Colon (tissue), 2 donors: ENCODE results near the gene IGF1R.

Experiments
- FAIRE-seq: peaks from 2 replicates; lab custom pipeline; 2012; peaks lifted over from hg19 to GRCh38; lab: Jason Lieb, UNC
- donor health status: control.
- donor health status: control.

Gene IGF1R

GRCh38 chr15:98671060-98672008 lies 23.0 kb downstream of the IGF1R start:
- no peak for FAIRE-seq

- FAIRE-seq: no peak
Measured at GRCh38 chr15:98673133-98673532, 24.8 kb downstream of the IGF1R start.

GRCh38 chr15:98674336-98674735 lies 26.0 kb downstream of the IGF1R start:
- FAIRE-seq: no peak

- FAIRE-seq: no peak
Measured at GRCh38 chr15:98676586-98677270, 28.4 kb downstream of the IGF1R start.

- no peak for FAIRE-seq
Measured at GRCh38 chr15:98677345-98678059, 29.2 kb downstream of the IGF1R start.

- no peak for FAIRE-seq
Measured at GRCh38 chr15:98678484-98678883, 30.1 kb downstream of the IGF1R start.

- FAIRE-seq: no peak
Measured at GRCh38 chr15:98681061-98681460, 32.7 kb downstream of the IGF1R start.

- no peak for FAIRE-seq
Measured at GRCh38 chr15:98682992-98683701, 34.8 kb downstream of the IGF1R start.

- FAIRE-seq: no peak
Measured at GRCh38 chr15:98683831-98684230, 35.5 kb downstream of the IGF1R start.

GRCh38 chr15:98684436-98684835 lies 36.1 kb downstream of the IGF1R start:
- no peak for FAIRE-seq

- FAIRE-seq: no peak
Measured at GRCh38 chr15:98684995-98685525, 36.7 kb downstream of the IGF1R start.

- FAIRE-seq: no peak
Measured at GRCh38 chr15:98686983-98687382, 38.6 kb downstream of the IGF1R start.

- no peak for FAIRE-seq
Measured at GRCh38 chr15:98689431-98689861, 41.1 kb downstream of the IGF1R start.

- FAIRE-seq: no peak
Measured at GRCh38 chr15:98690272-98690950, 42.1 kb downstream of the IGF1R start.

GRCh38 chr15:98692213-98692612 lies 43.9 kb downstream of the IGF1R start:
- FAIRE-seq: no peak

GRCh38 chr15:98694161-98694560 lies 45.8 kb downstream of the IGF1R start:
- FAIRE-seq: no peak

- no peak for FAIRE-seq
Measured at GRCh38 chr15:98698792-98699191, 50.5 kb downstream of the IGF1R start.

- no peak for FAIRE-seq
Measured at GRCh38 chr15:98699591-98700424, 51.5 kb downstream of the IGF1R start.

GRCh38 chr15:98700519-98700918 lies 52.2 kb downstream of the IGF1R start:
- FAIRE-seq: no peak

GRCh38 chr15:98703126-98703685 lies 54.9 kb downstream of the IGF1R start:
- no peak for FAIRE-seq
